Activated B cell treated with CpG ODN at 0.5 μM for 24 hours (primary cell): Measurements from ENCODE around the gene CPA4. TPM values are rescaled to one million over a fixed set of nuclear protein-coding genes. Genes with fewer than 3 reads are reported as not detected.
"Not testable (repeated sequence)": the region's sequence is repeated elsewhere in the genome, so short reads cannot be mapped to it uniquely, and the experiment has no call there.

Experiments
- ATAC-seq: fragments of 200-7000 bp; cut with Tn5 transposase; one replicate; pipeline ENCODE4 v1.10.0; 2021; ENCODE audit warnings: low read depth, mild to moderate bottlenecking, moderate library complexity
- CTCF ChIA-PET: fragments of 350-600 bp; sonication (Branson Sonifier 250); formaldehyde crosslinking; loops from one replicate; lab custom pipeline; 2021; ENCODE audit warnings: antibody characterized with exemption; lab: Charles Lee
- POLR2A ChIA-PET: fragments of 350-600 bp; sonication (Branson Sonifier 250); formaldehyde crosslinking; loops from one replicate; lab custom pipeline; 2021; ENCODE audit warnings: antibody characterized with exemption; lab: Charles Lee
- DNase-seq: peaks from one replicate; pipeline ENCODE4 v3.0.0; 2022
- H3K27ac Mint-ChIP-seq: one replicate; pipeline ENCODE4 v1.8.0; 2020; ENCODE audit warnings: mixed read lengths
- H3K27me3 Mint-ChIP-seq: one replicate; pipeline ENCODE4 v1.8.0; 2021; ENCODE audit warnings: mixed read lengths
- H3K36me3 Mint-ChIP-seq: one replicate; pipeline ENCODE4 v1.8.0; 2021; ENCODE audit warnings: low read depth, mixed read lengths
- H3K4me1 Mint-ChIP-seq: one replicate; pipeline ENCODE4 v1.8.0; 2021; ENCODE audit warnings: mixed read lengths
- H3K4me3 Mint-ChIP-seq: one replicate; pipeline ENCODE4 v1.8.0; 2020; ENCODE audit warnings: mild to moderate bottlenecking, mixed read lengths
- H3K9me3 Mint-ChIP-seq: one replicate; pipeline ENCODE4 v1.8.0; 2020; ENCODE audit warnings: mixed read lengths
- intact Hi-C: fragments of 100-400 bp; cut with micrococcal nuclease; formaldehyde crosslinking; loops from one replicate; pipeline ENCODE4 v1.15.1; 2024
- total RNA-seq: library from RNA; stranded (reverse); gene quantifications from 2 replicates; pipeline ENCODE4 v1.2.3, GENCODE V29; 2022
- TF ChIP-seq, protein P1 (sequence below): fragments of 200-600 bp; IDR thresholded peaks from one replicate; pipeline ENCODE4 v1.8.0; 2022; ENCODE audit warnings: antibody characterized with exemption, mild to moderate bottlenecking

The CPA4 gene
- total RNA-seq, 1 donor from 2014 or later: not detected

DNA sequence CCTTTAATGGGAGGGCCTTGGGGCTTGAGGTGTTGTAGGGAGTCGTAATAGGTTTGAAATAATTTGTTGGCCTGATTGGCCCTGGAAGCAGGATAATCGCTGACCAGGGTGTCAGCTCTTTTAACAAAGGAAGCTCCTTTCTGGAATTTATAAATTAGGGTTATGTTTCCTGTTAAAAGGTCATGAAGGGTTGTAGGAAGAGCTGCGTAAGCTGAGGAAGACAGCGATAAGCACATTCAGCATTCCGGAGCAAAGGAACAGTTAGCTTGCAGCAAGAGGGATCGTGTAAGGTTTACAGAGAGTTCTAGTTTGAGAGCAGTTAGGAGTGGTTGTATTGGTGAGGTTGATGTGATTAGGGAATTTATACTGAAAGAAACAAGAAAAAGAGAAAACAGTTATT, 21.3 kb downstream of the CPA4 start:
- no peaks in the 10 kb centered on the region for H3K4me1 Mint-ChIP-seq
- POLR2A ChIA-PET: no interaction called here
- CTCF ChIA-PET: no interaction called here
- TF ChIP-seq, protein P1, sequence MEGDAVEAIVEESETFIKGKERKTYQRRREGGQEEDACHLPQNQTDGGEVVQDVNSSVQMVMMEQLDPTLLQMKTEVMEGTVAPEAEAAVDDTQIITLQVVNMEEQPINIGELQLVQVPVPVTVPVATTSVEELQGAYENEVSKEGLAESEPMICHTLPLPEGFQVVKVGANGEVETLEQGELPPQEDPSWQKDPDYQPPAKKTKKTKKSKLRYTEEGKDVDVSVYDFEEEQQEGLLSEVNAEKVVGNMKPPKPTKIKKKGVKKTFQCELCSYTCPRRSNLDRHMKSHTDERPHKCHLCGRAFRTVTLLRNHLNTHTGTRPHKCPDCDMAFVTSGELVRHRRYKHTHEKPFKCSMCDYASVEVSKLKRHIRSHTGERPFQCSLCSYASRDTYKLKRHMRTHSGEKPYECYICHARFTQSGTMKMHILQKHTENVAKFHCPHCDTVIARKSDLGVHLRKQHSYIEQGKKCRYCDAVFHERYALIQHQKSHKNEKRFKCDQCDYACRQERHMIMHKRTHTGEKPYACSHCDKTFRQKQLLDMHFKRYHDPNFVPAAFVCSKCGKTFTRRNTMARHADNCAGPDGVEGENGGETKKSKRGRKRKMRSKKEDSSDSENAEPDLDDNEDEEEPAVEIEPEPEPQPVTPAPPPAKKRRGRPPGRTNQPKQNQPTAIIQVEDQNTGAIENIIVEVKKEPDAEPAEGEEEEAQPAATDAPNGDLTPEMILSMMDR: no peak
- no peaks in the 10 kb centered on the region for H3K9me3 Mint-ChIP-seq
- peaks cover 8% of the 10 kb centered on the region for H3K27me3 Mint-ChIP-seq
- H3K36me3 Mint-ChIP-seq: no peaks in the 10 kb centered on the region
- ATAC-seq (no peak), DNase-seq (no peak)
- no peak overlapping the region for H3K4me3 Mint-ChIP-seq
- intact Hi-C loops: no loop called here
- no peak overlapping the region for H3K27ac Mint-ChIP-seq

DNA sequence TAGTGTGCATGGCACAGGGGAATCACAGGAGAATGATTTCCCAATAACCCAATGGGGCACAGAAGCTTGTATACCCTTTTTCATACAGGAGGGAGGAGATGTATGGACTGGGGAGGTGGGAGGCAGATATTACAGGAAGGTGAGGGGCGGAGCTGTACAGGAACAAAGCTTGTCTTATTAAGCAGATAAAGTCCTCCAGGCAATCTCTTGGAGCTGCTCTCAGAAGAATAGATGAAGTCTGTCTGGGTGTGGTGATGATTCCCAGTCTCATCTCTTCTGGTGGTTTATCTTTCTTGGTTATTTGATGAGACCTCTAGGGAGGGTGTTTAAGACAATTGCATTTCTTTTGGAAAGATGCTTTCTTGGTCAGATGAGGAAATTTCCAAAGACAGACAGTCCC, 26.6 kb downstream of the CPA4 start:
- intact Hi-C loops: no loop called here
- Mint-ChIP-seq H3K36me3 (no peaks in the 10 kb centered on the region), H3K4me1 (no peaks in the 10 kb centered on the region), H3K27me3 (peaks cover 5% of the 10 kb centered on the region), H3K9me3 (peaks cover 3% of the 10 kb centered on the region), H3K27ac (no peak overlapping the region), H3K4me3 (no peak overlapping the region)
- TF ChIP-seq, protein P1: no peak
- DNase-seq (no peak), ATAC-seq (no peak)
- ChIA-PET POLR2A (no interaction called here), CTCF (no interaction called here)

DNA sequence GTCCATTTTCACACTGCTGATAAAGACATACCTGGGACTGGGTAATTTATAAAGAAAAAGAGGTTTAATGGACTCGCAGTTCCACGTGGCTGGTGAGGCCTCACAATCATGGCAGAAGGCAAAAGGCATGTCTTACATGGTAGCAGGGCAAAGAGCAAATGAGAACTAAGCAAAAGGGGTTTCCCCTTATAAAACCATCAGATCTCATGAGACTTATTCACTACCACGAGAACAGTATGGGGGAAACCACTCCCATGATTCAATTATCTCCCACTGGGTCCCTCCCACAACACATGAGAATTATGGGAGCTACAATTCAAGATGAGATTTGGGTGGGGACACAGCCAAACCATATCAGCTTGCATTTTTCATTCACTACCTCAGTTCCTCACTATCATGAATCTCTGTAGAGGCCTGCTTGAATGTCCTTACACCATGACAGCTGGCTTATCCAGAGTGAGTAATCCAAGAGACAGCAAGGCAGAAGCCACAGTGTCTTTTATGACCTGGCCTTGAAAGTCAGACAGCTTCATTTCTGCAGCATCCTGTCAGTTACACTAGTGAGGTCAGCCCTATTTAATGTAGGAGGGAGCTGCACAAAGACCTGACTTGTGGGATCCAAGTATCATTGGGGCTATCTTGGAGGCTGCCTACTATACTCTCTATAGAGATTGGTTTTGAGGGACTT, 28.7 kb downstream of the CPA4 start:
- H3K27me3 Mint-ChIP-seq, H3K27ac Mint-ChIP-seq, H3K9me3 Mint-ChIP-seq, ATAC-seq, H3K36me3 Mint-ChIP-seq, H3K4me1 Mint-ChIP-seq, DNase-seq, H3K4me3 Mint-ChIP-seq, intact Hi-C loops, POLR2A ChIA-PET, CTCF ChIA-PET: not testable (repeated sequence)

DNA sequence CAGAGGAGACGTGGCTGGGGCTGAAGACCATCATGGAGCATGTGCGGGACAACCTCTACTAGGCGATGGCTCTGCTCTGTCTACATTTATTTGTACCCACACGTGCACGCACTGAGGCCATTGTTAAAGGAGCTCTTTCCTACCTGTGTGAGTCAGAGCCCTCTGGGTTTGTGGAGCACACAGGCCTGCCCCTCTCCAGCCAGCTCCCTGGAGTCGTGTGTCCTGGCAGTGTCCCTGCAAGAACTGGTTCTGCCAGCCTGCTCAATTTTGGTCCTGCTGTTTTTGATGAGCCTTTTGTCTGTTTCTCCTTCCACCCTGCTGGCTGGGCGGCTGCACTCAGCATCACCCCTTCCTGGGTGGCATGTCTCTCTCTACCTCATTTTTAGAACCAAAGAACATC, 29.7 kb downstream of the CPA4 start:
- ChIA-PET CTCF (no interaction called here), POLR2A (no interaction called here)

DNA sequence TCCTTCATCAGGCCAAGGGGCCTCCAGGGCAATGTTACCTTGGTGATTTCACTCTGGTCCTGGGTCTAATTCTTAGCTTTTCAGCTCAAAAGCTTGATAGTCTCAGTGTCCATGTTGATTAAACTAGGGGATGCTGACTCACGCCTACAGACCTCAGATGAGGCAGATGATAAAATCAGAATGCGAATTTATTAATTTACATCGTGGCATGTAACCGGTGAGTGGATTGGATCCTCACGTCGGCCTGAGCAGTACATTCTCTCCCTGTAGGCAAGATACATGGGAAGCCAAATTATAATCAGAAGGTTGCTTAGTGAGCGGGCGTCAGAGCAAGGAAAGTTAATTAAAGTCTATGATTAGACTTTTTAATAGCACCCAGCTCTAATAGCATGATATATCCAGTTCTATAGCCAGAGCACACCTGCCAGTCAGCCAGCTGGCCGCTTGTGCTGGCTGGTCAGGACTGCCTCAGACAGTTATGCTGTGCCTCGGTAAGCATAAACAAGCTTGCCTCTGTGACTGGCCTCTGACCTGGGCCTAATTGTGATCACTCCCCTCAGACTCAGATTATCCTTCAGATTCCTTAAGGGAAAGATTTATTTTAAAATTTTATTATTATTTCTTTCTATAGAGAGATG, 31.5 kb downstream of the CPA4 start:
- DNase-seq (no peak), ATAC-seq (no peak)
- no peaks in the 10 kb centered on the region for H3K36me3 Mint-ChIP-seq
- ChIA-PET CTCF (no interaction called here), POLR2A (no interaction called here)
- intact Hi-C loops: no loop called here
- no peak overlapping the region for H3K4me3 Mint-ChIP-seq
- H3K27me3 Mint-ChIP-seq: no peaks in the 10 kb centered on the region
- peaks cover 3% of the 10 kb centered on the region for H3K9me3 Mint-ChIP-seq
- no peak overlapping the region for H3K27ac Mint-ChIP-seq
- H3K4me1 Mint-ChIP-seq: no peaks in the 10 kb centered on the region
- TF ChIP-seq, protein P1: no peak

More for the DNA sequence above, 29.7 kb downstream of the CPA4 start:
- H3K36me3 Mint-ChIP-seq: no peaks in the 10 kb centered on the region
- peaks cover 2% of the 10 kb centered on the region for H3K27me3 Mint-ChIP-seq
- DNase-seq: no peak
- no peaks in the 10 kb centered on the region for H3K4me1 Mint-ChIP-seq
- no peak overlapping the region for H3K4me3 Mint-ChIP-seq
- no peak overlapping the region for H3K27ac Mint-ChIP-seq
- TF ChIP-seq, protein P1: no peak
- no peak for ATAC-seq
- peaks cover 3% of the 10 kb centered on the region for H3K9me3 Mint-ChIP-seq
- intact Hi-C loops: no loop called here
